DOHH2 (cell line): ENCODE measurements around the gene MUC7.

Experiments used
- H3F3A ChIP-seq: fragments of 200-600 bp; sonication (generic), shearing (Covaris generic); 2 replicates; pipeline ENCODE4 v1.6.0; 2016; ENCODE audit warnings: antibody characterized with exemption, mild to moderate bottlenecking; ENCODE audit not compliant: control insufficient read depth, insufficient read depth
- H3K27ac ChIP-seq: fragments of 200-600 bp; sonication (generic); 2 replicates; pipeline ENCODE4 v1.5.1; 2014; ENCODE audit warnings: low read depth, mild to moderate bottlenecking, low read length, moderate library complexity
- H3K27me3 ChIP-seq: fragments of 200-600 bp; sonication (generic); 2 replicates; pipeline ENCODE4 v1.6.1; 2014; ENCODE audit warnings: mild to moderate bottlenecking, low read length, mixed read lengths; ENCODE audit not compliant: control insufficient read depth
- H3K36me3 ChIP-seq: fragments of 200-600 bp; sonication (generic); 2 replicates; pipeline ENCODE4 v1.6.1; 2014; ENCODE audit warnings: mild to moderate bottlenecking, low read length, moderate library complexity, mixed read lengths; ENCODE audit not compliant: control insufficient read depth
- H3K4me1 ChIP-seq: fragments of 200-600 bp; sonication (generic); 2 replicates; pipeline ENCODE4 v1.6.1; 2014; ENCODE audit warnings: mild to moderate bottlenecking, low read length, mixed read lengths; ENCODE audit not compliant: control insufficient read depth
- H3K4me2 ChIP-seq: fragments of 200-600 bp; sonication (generic); 2 replicates; pipeline ENCODE4 v1.6.0; 2014; ENCODE audit warnings: mild to moderate bottlenecking, low read length, moderate library complexity
- H3K4me3 ChIP-seq: fragments of 200-600 bp; sonication (generic); 2 replicates; pipeline ENCODE4 v1.5.1; 2014; ENCODE audit warnings: mild to moderate bottlenecking, low read length, mixed read lengths
- H3K79me2 ChIP-seq: fragments of 200-600 bp; sonication (generic); 2 replicates; pipeline ENCODE4 v1.6.1; 2014; ENCODE audit warnings: mild to moderate bottlenecking, low read length, mixed read lengths; ENCODE audit not compliant: control insufficient read depth
- H3K9me2 ChIP-seq: fragments of 200-600 bp; sonication (generic); replicated peaks from 2 replicates; pipeline ENCODE4 v1.6.1; 2014; ENCODE audit warnings: mild to moderate bottlenecking, low read length, mixed read lengths; ENCODE audit not compliant: control insufficient read depth
- H3K9me3 ChIP-seq: fragments of 200-600 bp; sonication (generic); 2 replicates; pipeline ENCODE4 v1.6.1; 2014; ENCODE audit warnings: antibody characterized with exemption, low read length, mixed read lengths; ENCODE audit not compliant: control insufficient read depth, insufficient read depth
- H4K20me1 ChIP-seq: fragments of 200-600 bp; sonication (generic); 2 replicates; pipeline ENCODE4 v1.6.0; 2014; ENCODE audit warnings: low read depth, mild to moderate bottlenecking, antibody characterized with exemption, low read length, moderate library complexity; ENCODE audit not compliant: control insufficient read depth, insufficient read depth
- CTCF ChIP-seq: fragments of 200-600 bp; sonication (generic); IDR thresholded peaks from one replicate; pipeline ENCODE4 v1.5.1; 2014; ENCODE audit warnings: antibody characterized with exemption, mild to moderate bottlenecking, low read depth, low read length; ENCODE audit not compliant: poor library complexity, severe bottlenecking
- EZH2phosphoT487 ChIP-seq: fragments of 200-600 bp; sonication (generic); IDR thresholded peaks from 2 replicates; pipeline ENCODE4 v1.6.1; 2017; ENCODE audit warnings: borderline replicate concordance, mild to moderate bottlenecking, antibody characterized with exemption, low read length, moderate library complexity, mixed read lengths

Gene MUC7

GRCh38 chr4:70515367-70516250 lies 43.6 kb downstream of the MUC7 start:
- no peaks in the 10 kb centered on the region for H3K27me3 ChIP-seq
- no peaks in the 10 kb centered on the region for H3K79me2 ChIP-seq
- H3K4me1 ChIP-seq: no peaks in the 10 kb centered on the region
- H3F3A ChIP-seq: no peaks in the 10 kb centered on the region
- no peaks in the 10 kb centered on the region for H3K9me3 ChIP-seq
- no peak overlapping the region for H3K4me2 ChIP-seq
- H3K36me3 ChIP-seq: no peaks in the 10 kb centered on the region
- no peaks in the 10 kb centered on the region for H3K9me2 ChIP-seq
- H3K27ac ChIP-seq: no peak overlapping the region
- H4K20me1 ChIP-seq: no peaks in the 10 kb centered on the region
- TF ChIP-seq CTCF (no peak), EZH2phosphoT487 (no peak)
- no peak overlapping the region for H3K4me3 ChIP-seq

- H3F3A ChIP-seq: no peaks in the 10 kb centered on the region
- no peaks in the 10 kb centered on the region for H4K20me1 ChIP-seq
- H3K27ac ChIP-seq: no peak within 1 kb of the TSS
- no peaks in the 10 kb centered on the region for H3K36me3 ChIP-seq
- TF ChIP-seq CTCF (no peak), EZH2phosphoT487 (no peak)
- H3K4me1 ChIP-seq: no peaks in the 10 kb centered on the region
- H3K4me2 ChIP-seq: no peak within 1 kb of the TSS
- no peak within 1 kb of the TSS for H3K4me3 ChIP-seq
- no peaks in the 10 kb centered on the region for H3K9me2 ChIP-seq
- H3K79me2 ChIP-seq: no peaks in the 10 kb centered on the region
- H3K9me3 ChIP-seq: no peaks in the 10 kb centered on the region
- H3K27me3 ChIP-seq: no peaks in the 10 kb centered on the region
These were observed 46.3 kb downstream of the MUC7 start, which contains the start of gene AMTN for GRCh38 chr4:70518269-70518668. TSS of gene AMTN (plus strand) at chr4:70518569. CDS start at chr4:70518778, 209 bp downstream.

- Histone ChIP-seq H4K20me1 (no peaks in the 10 kb centered on the region), H3K27ac (no peak overlapping the region), H3K4me3 (no peak overlapping the region), H3K27me3 (no peaks in the 10 kb centered on the region), H3F3A (no peaks in the 10 kb centered on the region), H3K9me2 (no peaks in the 10 kb centered on the region), H3K9me3 (no peaks in the 10 kb centered on the region), H3K79me2 (no peaks in the 10 kb centered on the region), H3K36me3 (no peaks in the 10 kb centered on the region), H3K4me1 (no peaks in the 10 kb centered on the region), H3K4me2 (no peak overlapping the region)
- TF ChIP-seq EZH2phosphoT487: no peak
- TF ChIP-seq CTCF: no peak
These were observed 46.7 kb downstream of the MUC7 start for GRCh38 chr4:70518716-70519115.
